ENCODE results near the gene PAOX.

Gene PAOX

DNA sequence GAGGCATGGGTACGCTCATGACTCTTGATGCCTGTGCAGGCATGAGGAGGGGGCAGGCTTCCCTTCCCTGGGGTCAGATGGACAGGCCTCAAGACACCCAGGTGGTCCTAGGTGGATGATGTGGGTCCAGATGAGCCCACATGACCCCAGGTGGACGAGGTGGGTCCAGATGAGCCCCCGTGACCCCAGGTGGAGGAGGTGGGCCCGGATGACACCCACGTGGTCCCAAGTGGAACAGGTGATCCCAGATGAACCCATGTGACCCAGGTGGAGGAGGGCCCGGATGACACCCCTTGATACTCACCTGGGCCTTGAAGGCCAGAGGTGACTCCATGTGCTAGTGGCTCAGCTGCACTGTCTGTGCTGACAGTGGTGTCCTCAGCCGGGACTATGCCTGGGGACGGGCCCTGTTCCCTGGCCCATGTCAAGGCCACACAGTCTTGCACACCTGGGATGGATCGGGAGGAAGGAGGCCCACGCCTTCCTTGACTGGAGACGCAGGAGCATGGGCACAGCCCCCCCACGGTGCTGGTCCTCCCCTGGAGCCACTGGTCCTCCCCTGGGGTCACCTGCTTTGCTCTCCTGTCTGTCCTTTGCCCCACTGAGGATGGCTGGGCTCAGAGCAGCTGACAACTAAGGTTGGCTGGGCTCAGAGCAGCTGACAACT, 28.6 kb upstream of the PAOX start:
- DNase-seq (ENCODE audit: low read depth), result no peak

DNA sequence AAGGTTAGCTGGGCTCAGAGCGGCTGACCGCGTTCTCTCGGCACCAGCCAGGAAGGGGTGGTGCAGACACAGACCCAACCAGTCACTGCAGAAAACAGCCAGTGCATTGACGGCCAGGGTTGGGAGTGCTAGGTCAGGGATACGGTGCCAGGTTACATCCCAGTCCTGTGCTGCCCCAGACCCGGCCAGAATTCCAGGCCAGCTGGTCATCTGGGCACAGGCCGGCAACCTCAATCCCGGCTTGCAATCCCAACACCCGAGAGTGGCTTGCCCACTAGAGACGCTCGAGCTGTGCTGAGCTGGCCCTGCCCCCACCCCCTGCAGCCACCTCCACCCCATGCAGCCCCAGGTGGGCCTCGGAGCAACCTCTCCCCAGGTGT, 28.1 kb upstream of the PAOX start:
- no peak for DNase-seq (ENCODE audit: low read depth)

DNA sequence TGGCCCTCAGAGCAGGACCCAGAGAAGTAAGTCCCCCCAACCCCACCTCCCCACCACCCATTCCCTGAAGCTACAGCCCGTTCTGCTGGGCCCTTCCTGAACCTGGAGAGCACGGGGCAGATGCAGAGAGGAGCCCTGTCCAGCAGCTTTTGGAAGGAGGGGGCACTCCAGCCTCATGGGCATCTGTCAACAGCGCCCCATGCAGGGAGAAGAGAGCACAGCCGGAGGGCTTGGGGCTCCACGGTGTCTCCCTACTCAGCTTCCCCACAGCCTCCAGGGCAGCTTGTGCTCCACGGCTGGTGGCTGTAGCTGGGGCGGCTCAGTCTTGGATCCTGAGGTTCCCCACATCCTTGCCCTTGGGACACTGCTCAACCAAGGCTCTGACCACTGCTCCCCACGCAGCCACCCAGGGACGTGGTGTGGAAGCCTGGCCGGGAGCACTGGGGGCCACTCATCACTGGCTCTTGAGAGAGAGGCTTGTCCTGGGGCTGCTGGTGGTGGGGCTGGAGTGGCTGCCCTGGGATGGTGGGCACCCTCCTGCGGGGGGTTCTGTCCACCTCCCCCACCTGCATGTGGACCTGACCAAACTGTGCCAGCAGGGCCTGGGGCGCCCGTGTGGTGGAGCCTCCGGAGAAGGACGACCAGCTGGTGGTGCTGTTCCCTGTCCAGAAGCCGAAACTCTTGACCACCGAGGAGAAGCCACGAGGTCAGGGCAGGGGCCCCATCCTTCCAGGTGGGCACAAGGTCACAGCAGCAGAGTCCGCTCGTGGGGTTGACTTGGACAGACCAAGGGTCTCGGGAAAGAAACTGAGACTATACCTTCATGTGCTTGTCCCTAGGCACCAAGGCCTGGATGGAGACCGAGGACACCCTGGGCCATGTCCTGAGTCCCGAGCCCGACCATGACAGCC, 27.4 kb upstream of the PAOX start:
- DNase-seq (ENCODE audit: low read depth), result no peak

DNA sequence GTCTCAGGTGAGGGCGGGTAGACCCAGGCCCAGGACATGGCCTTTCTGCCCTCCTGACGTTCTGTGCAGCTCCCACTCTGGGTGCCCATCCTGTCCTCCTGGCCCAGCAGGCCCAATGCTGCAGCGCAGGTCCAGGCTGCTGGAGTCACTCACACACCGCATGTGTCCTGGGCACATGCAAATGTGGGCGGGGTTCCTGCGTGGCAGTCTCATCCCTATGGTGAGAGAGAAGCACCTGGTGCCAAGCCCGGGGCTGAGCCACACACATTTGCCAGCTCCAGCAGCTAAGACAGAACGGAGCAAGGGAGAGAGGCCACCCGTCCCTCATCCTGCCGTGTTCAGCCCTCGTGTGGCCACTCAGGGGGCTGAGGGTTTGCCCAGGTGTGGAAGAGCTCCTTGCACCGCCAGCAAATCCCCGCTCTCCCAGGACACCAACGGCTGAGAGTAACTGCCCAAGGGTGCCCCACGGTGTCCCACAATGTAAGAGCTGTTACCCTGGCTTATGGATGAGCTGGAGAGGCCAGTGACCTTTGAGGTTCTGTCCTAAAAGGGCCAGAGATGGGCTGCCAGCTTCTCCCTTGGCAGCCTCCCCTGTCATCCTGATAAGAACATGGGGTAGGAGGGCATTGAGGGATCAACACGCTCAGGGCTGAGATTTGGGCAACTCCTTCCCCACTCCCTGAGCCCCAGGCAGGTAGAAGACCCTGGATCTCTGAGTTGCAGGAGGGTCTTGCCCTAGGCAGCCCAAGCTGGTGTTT, 25.7 kb upstream of the PAOX start:
- DNase-seq (ENCODE audit: low read depth), result no peak

- DNase-seq (ENCODE audit: low read depth), result no peak
Observed at GRCh38 chr10:133353988-133354605, 25.0 kb upstream of the PAOX start.

GRCh38 chr10:133354672-133355240, 24.3 kb upstream of the PAOX start:
- DNase-seq (ENCODE audit: low read depth), result no peak

DNA sequence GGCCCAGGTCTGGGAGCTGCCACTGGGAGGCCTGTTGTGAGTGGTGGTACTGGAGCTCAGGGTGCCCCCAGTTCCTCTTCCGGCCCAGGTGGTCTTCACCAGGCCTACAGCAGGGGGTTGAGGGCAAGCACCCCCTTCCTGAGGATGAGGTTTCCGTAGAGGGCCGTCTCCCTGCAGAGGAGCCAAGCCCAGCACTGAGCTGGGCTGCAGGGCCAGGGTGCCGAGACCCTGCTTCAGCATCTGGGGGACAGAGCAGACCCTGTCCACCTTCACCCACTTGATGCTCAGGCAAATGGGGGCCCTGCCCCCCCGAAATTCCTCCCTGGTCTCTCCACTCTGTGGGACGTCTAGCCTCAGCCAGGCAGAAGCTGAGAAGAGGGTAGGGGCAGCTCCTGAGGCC, 23.8 kb upstream of the PAOX start:
- DNase-seq (ENCODE audit: low read depth), result no peak

DNA sequence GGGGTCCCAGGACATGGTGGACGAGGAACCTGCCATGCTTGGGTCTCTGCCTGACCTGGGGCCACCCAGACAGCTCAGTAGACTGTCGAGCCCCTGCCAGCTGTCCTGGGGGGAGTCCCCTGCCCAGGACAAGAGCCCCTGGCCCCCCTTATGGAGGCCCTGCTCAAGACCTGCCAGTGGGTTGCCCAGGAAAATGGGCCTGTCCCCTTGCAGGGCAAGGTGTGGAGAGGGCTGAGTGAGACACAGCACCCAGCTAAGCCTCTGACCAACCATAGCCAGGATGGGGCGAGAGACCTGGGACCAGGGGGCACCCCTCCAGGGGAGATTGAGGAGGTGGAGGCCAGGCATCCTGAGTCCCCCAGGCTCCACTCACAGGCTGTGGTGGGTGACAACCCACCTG, 23.1 kb upstream of the PAOX start:
- no peak for DNase-seq (ENCODE audit: low read depth)

- DNase-seq (ENCODE audit: low read depth), result no peak
Observed at GRCh38 chr10:133356549-133357284, 22.3 kb upstream of the PAOX start.

GRCh38 chr10:133357285-133358161, 21.5 kb upstream of the PAOX start, which contains the start of gene FUOM:
TSS of gene FUOM (minus strand) at chr10:133358019. CDS start at chr10:133358007, 12 bp downstream.
- no peak for DNase-seq (ENCODE audit: low read depth)

GRCh38 chr10:133358162-133358924, 20.7 kb upstream of the PAOX start:
- DNase-seq (ENCODE audit: low read depth), result no peak

GRCh38 chr10:133358925-133359310, 20.1 kb upstream of the PAOX start:
- no peak for DNase-seq (ENCODE audit: low read depth)

- no peak for DNase-seq (ENCODE audit: low read depth)
Observed at GRCh38 chr10:133359554-133359971, 19.5 kb upstream of the PAOX start.

GRCh38 chr10:133359972-133360610, 19.0 kb upstream of the PAOX start:
- no peak for DNase-seq (ENCODE audit: low read depth)

- DNase-seq (ENCODE audit: low read depth), result no peak
Observed at GRCh38 chr10:133361227-133361626, 17.8 kb upstream of the PAOX start.

DNA sequence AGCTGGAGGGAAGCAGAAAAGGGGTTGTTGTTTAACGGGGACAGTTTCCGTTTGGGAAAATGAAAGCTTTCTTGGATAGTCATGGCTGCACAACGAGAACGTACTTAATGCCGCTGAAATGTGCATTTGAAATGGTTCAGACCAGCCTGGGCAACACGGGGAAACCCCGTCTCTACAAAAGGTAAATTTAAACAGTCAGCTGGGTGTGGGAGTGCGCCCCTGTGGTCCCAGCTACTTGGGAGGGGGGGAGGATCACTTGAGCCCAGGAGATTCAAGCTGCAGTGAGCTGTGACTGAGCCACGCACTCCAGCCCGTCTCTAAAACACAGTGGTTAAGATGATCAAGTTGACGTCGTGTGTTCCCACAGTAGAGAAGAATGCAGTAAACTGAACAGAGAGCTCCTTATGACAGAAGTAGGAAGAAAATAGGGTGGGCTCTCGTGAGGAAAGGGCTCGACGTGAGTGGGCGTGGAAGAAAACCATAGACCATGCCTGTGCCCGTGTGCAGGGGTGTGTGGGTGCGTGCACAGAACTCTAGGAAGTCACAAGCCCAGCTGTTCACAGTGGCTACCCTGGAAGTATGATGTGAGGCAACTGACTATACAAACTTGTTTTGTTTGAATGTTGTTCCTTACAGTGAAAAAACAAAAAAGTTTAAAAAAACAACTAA, 17.2 kb upstream of the PAOX start:
- no peak for DNase-seq (ENCODE audit: low read depth)

- DNase-seq (ENCODE audit: low read depth), result no peak
Observed at GRCh38 chr10:133362846-133363245, 16.2 kb upstream of the PAOX start.

Data from amniotic epithelial cell (primary cell).